HG03139 (cell line): Measurements from ENCODE around the gene LACC1.

Experiments used
- ATAC-seq: cut with Tn5 transposase; IDR thresholded peaks from one replicate; pipeline ENCODE4 v1.9.1; 2021; ENCODE audit not compliant: unreplicated experiment

LACC1 gene

DNA sequence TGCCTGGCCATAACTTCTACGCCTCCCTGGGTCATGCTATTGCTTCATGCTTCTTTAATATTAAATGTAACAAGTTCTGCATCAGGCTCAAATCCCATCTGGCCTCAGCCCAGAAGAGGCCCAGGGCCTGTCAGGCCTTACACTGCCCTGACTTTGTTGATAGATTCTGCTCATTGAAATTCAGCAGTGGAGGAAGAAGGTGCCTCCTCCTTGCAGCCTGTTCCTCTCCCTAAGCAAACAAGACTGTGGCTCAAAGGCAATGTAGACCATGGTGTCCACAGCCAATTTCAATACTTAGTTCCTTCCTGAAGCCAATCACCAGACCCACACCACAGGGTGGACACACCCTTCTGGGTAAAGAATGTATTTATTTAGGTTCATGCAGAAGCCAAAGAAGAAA lies 59.4 kb downstream of the LACC1 start:
- ATAC-seq: no peak

GRCh38 chr13:43942286-43942685 lies 62.6 kb downstream of the LACC1 start:
- ATAC-seq: no peak
